Adrenal gland (tissue), 5 donors: ENCODE data around the gene EDARADD.

ENCODE experiments used
- POLR2A ChIP-seq, 2 donors: fragments of 450-650 bp; IDR thresholded peaks; one replicate each; pipeline ENCODE4 v1.6.1; 2017; ENCODE audit warnings: antibody characterized with exemption in 2 of 2, mild to moderate bottlenecking in 2 of 2, moderate library complexity in 1 of 2
- TF ChIP-seq, protein P1 (sequence below), 6 experiments: fragments of 450-650 bp in 4 of 6; fragments of 200-600 bp in 2 of 6; sonication (generic) in 1 of 6; IDR thresholded peaks; 1 replicate in 5 of 6; 2 replicates in 1 of 6; pipeline versions ENCODE4 v1.5.1 to v1.8.0; 2016 to 2021; ENCODE audit warnings: antibody characterized with exemption in 6 of 6, mild to moderate bottlenecking in 2 of 6, moderate library complexity in 1 of 6
- donor health status: DM: no; HTN: no; CAD: no.

DNA sequence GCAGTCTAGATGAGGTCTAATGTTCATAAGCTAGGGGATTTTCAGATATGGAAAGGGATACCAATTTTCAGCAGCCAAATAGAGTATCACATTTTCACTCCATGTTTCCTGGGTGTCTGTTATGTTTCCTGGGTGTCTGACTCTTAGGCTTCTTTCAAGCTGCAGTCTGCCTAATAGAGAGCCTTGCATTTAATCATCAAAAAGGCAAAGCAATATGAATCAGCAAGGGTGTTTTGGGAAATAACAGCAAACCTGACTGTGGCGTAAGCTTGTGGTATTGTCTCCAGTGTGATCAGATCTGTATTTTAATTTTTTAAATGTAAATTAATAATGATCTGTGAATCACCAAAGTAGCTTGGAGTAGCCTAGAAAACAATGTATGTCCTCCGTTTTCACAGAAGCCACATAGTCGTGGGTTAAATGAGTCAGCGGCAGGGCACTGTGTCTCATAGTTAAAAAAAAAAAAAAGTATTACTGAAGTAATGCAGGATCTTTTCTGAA, 140.1 kb downstream of the EDARADD start:
- TF ChIP-seq, protein P1, sequence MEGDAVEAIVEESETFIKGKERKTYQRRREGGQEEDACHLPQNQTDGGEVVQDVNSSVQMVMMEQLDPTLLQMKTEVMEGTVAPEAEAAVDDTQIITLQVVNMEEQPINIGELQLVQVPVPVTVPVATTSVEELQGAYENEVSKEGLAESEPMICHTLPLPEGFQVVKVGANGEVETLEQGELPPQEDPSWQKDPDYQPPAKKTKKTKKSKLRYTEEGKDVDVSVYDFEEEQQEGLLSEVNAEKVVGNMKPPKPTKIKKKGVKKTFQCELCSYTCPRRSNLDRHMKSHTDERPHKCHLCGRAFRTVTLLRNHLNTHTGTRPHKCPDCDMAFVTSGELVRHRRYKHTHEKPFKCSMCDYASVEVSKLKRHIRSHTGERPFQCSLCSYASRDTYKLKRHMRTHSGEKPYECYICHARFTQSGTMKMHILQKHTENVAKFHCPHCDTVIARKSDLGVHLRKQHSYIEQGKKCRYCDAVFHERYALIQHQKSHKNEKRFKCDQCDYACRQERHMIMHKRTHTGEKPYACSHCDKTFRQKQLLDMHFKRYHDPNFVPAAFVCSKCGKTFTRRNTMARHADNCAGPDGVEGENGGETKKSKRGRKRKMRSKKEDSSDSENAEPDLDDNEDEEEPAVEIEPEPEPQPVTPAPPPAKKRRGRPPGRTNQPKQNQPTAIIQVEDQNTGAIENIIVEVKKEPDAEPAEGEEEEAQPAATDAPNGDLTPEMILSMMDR (IDR thresholded peaks at IDR 0.05): no peak
- TF ChIP-seq POLR2A (IDR thresholded peaks at IDR 0.05): no peak
